Mucosa of rectum (tissue), 2 donors: Measurements from ENCODE around the gene ZNF385B.

Experiments
- H3K27ac ChIP-seq, 2 donors: one replicate each; pipeline ENCODE4 v1.7.0; 2013; ENCODE audit warnings: inconsistent platforms in 2 of 2, low read depth in 2 of 2, low read length in 2 of 2
- H3K27me3 ChIP-seq, 2 donors: one replicate each; pipeline ENCODE4 v1.7.0; 2013; ENCODE audit warnings: low read length in 2 of 2; ENCODE audit not compliant: control insufficient read depth in 2 of 2, insufficient read depth in 2 of 2
- H3K36me3 ChIP-seq, 2 donors: one replicate each; pipeline ENCODE4 v1.7.0; 2013; ENCODE audit warnings: low read length in 2 of 2; ENCODE audit not compliant: control insufficient read depth in 2 of 2, insufficient read depth in 2 of 2
- H3K4me1 ChIP-seq, 2 donors: one replicate each; pipeline ENCODE4 v1.7.0; 2013; ENCODE audit warnings: low read length in 2 of 2, mild to moderate bottlenecking in 1 of 2; ENCODE audit not compliant: control insufficient read depth in 2 of 2, insufficient read depth in 2 of 2
- H3K4me3 ChIP-seq, 2 donors: one replicate each; pipeline ENCODE4 v1.7.0; 2013; ENCODE audit warnings: low read length in 2 of 2
- H3K9ac ChIP-seq, 2 donors: one replicate each; pipeline ENCODE4 v1.7.0; 2013; ENCODE audit warnings: low read length in 2 of 2, low read depth in 1 of 2, mild to moderate bottlenecking in 1 of 2
- H3K9me3 ChIP-seq, 2 donors: one replicate each; pipeline ENCODE4 v1.7.0; 2013; ENCODE audit warnings: low read length in 2 of 2; ENCODE audit not compliant: control insufficient read depth in 2 of 2
- donor health status: healthy.
- donor health status: Normal muscosa, but diverticular disease.

The ZNF385B gene

GRCh38 chr2:179701524-179702110 is 159.8 kb downstream of the ZNF385B start:
- H3K4me1 ChIP-seq = no peaks in the 10 kb centered on the region
- H3K9ac ChIP-seq = no peak overlapping the region
- H3K4me3 ChIP-seq = no peak overlapping the region
- no peaks in the 10 kb centered on the region for H3K36me3 ChIP-seq
- no peaks in the 10 kb centered on the region for H3K9me3 ChIP-seq
- H3K27me3 ChIP-seq = no peaks in the 10 kb centered on the region
- H3K27ac ChIP-seq = no peak overlapping the region

GRCh38 chr2:179695486-179695885 is 165.9 kb downstream of the ZNF385B start:
- Histone ChIP-seq H3K27me3 (no peaks in the 10 kb centered on the region), H3K36me3 (no peaks in the 10 kb centered on the region), H3K9me3 (no peaks in the 10 kb centered on the region), H3K4me3 (no peak overlapping the region), H3K4me1 (no peaks in the 10 kb centered on the region), H3K27ac (no peak overlapping the region), H3K9ac (no peak overlapping the region)

GRCh38 chr2:179694963-179695362 is 166.4 kb downstream of the ZNF385B start:
- Histone ChIP-seq H3K27ac (no peak overlapping the region), H3K36me3 (no peaks in the 10 kb centered on the region), H3K27me3 (no peaks in the 10 kb centered on the region), H3K9ac (no peak overlapping the region), H3K9me3 (no peaks in the 10 kb centered on the region), H3K4me3 (no peak overlapping the region), H3K4me1 (no peaks in the 10 kb centered on the region)

GRCh38 chr2:179692610-179693009 is 168.8 kb downstream of the ZNF385B start:
- Histone ChIP-seq H3K27ac (no peak overlapping the region), H3K36me3 (no peaks in the 10 kb centered on the region), H3K27me3 (no peaks in the 10 kb centered on the region), H3K4me3 (no peak overlapping the region), H3K9me3 (no peaks in the 10 kb centered on the region), H3K4me1 (no peaks in the 10 kb centered on the region), H3K9ac (no peak overlapping the region)

GRCh38 chr2:179692043-179692442 is 169.4 kb downstream of the ZNF385B start:
- Histone ChIP-seq H3K4me1 (no peaks in the 10 kb centered on the region), H3K27ac (no peak overlapping the region), H3K9me3 (no peaks in the 10 kb centered on the region), H3K4me3 (no peak overlapping the region), H3K36me3 (no peaks in the 10 kb centered on the region), H3K9ac (no peak overlapping the region), H3K27me3 (no peaks in the 10 kb centered on the region)

GRCh38 chr2:179691235-179691634 is 170.2 kb downstream of the ZNF385B start:
- H3K27ac ChIP-seq = no peak overlapping the region
- no peak overlapping the region for H3K9ac ChIP-seq
- H3K27me3 ChIP-seq = no peaks in the 10 kb centered on the region
- H3K36me3 ChIP-seq = no peaks in the 10 kb centered on the region
- no peaks in the 10 kb centered on the region for H3K4me1 ChIP-seq
- H3K9me3 ChIP-seq = no peaks in the 10 kb centered on the region
- H3K4me3 ChIP-seq = no peak overlapping the region

GRCh38 chr2:179686718-179687342 is 174.6 kb downstream of the ZNF385B start:
- H3K9me3 ChIP-seq = no peaks in the 10 kb centered on the region
- no peaks in the 10 kb centered on the region for H3K36me3 ChIP-seq
- H3K4me3 ChIP-seq = no peak overlapping the region
- H3K27ac ChIP-seq = no peak overlapping the region
- H3K4me1 ChIP-seq = no peaks in the 10 kb centered on the region
- no peak overlapping the region for H3K9ac ChIP-seq
- H3K27me3 ChIP-seq = no peaks in the 10 kb centered on the region

GRCh38 chr2:179686069-179686468 is 175.3 kb downstream of the ZNF385B start:
- no peaks in the 10 kb centered on the region for H3K9me3 ChIP-seq
- H3K9ac ChIP-seq = no peak overlapping the region
- H3K27me3 ChIP-seq = no peaks in the 10 kb centered on the region
- no peaks in the 10 kb centered on the region for H3K36me3 ChIP-seq
- no peak overlapping the region for H3K27ac ChIP-seq
- no peaks in the 10 kb centered on the region for H3K4me1 ChIP-seq
- no peak overlapping the region for H3K4me3 ChIP-seq

GRCh38 chr2:179685146-179685545 is 176.3 kb downstream of the ZNF385B start:
- H3K27ac ChIP-seq = no peak overlapping the region
- H3K4me1 ChIP-seq = no peaks in the 10 kb centered on the region
- H3K9me3 ChIP-seq = no peaks in the 10 kb centered on the region
- no peak overlapping the region for H3K9ac ChIP-seq
- H3K27me3 ChIP-seq = no peaks in the 10 kb centered on the region
- no peak overlapping the region for H3K4me3 ChIP-seq
- H3K36me3 ChIP-seq = no peaks in the 10 kb centered on the region

GRCh38 chr2:179682756-179683155 is 178.7 kb downstream of the ZNF385B start:
- Histone ChIP-seq H3K27me3 (no peaks in the 10 kb centered on the region), H3K27ac (no peak overlapping the region), H3K9ac (no peak overlapping the region), H3K36me3 (no peaks in the 10 kb centered on the region), H3K4me1 (no peaks in the 10 kb centered on the region), H3K9me3 (no peaks in the 10 kb centered on the region), H3K4me3 (no peak overlapping the region)
